GM13977 (cell line): Measurements from ENCODE around the gene USP13.
"Not testable (repeated sequence)": the region's sequence is repeated elsewhere in the genome, so short reads cannot be mapped to it uniquely, and the experiment has no call there.

Experiments used
- DNase-seq: peaks from one replicate; pipeline ENCODE4 v3.0.0; 2012; ENCODE audit warnings: low spot score
- CTCF ChIP-seq: IDR thresholded peaks from 2 replicates; pipeline ENCODE4 v1.5.1; 2012; ENCODE audit warnings: mild to moderate bottlenecking, control low read depth; ENCODE audit not compliant: insufficient read depth; ENCODE audit errors: extremely low read depth, missing control alignments
- in situ Hi-C: fragments of 300-500 bp; cut with MboI; formaldehyde crosslinking; loops from one replicate; pipeline ENCODE4 v1.12.0; 2022; ENCODE audit warnings: low sequenced_read_pairs, low pct_unique_long_range_greater_than_20kb, mixed read lengths, inconsistent platforms; ENCODE audit not compliant: unreplicated experiment

Gene USP13

GRCh38 chr3:179630753-179631451 lies 21.9 kb upstream of the USP13 start:
- in situ Hi-C loops: no loop called here
- TF ChIP-seq CTCF: no peak
- no peak for DNase-seq

GRCh38 chr3:179640469-179640868 lies 12.4 kb upstream of the USP13 start:
- in situ Hi-C loops: no loop called here
- TF ChIP-seq CTCF: no peak

GRCh38 chr3:179642871-179643270 lies 10.0 kb upstream of the USP13 start:
- in situ Hi-C loops: no loop called here
- no peak for DNase-seq
- TF ChIP-seq CTCF: no peak

More at GRCh38 chr3:179640469-179640868, 12.4 kb upstream of the USP13 start:
- DNase-seq: no peak

GRCh38 chr3:179643837-179644236 lies 9.0 kb upstream of the USP13 start:
- in situ Hi-C loops, DNase-seq: not testable (repeated sequence)

- in situ Hi-C loops: no loop called here
- DNase-seq: no peak
- TF ChIP-seq CTCF: no peak
Measured at GRCh38 chr3:179646177-179646576, 6.7 kb upstream of the USP13 start.

- DNase-seq: no peak
- in situ Hi-C loops: no loop called here
- TF ChIP-seq CTCF: no peak
Measured at GRCh38 chr3:179651687-179652446, 973 bp upstream of the USP13 start.
